Neural crest cell (in vitro differentiated cells): ENCODE measurements around the gene SLC2A10. TPM values are rescaled to one million over a fixed set of nuclear protein-coding genes. Genes with fewer than 3 reads are reported as not detected.
A peak's percentile ranks its signal among the peaks of the same experiment; 100 is the strongest.

Experiments used
- DNase-seq: peaks from one replicate; pipeline ENCODE4 v3.0.0; 2021; ENCODE audit warnings: low read depth, mixed read lengths, low spot score
- H3K27ac Mint-ChIP-seq: one replicate; pipeline ENCODE4 v1.8.0; 2021; ENCODE audit warnings: mild to moderate bottlenecking, mixed read lengths; ENCODE audit not compliant: unreplicated experiment
- H3K27me3 Mint-ChIP-seq: 2 replicates; pipeline ENCODE4 v1.8.0; 2021; ENCODE audit warnings: low read depth, mild to moderate bottlenecking, mixed read lengths
- H3K36me3 Mint-ChIP-seq: 2 replicates; pipeline ENCODE4 v1.8.0; 2021; ENCODE audit warnings: low read depth, mild to moderate bottlenecking, mixed read lengths
- H3K4me1 Mint-ChIP-seq: 2 replicates; pipeline ENCODE4 v1.8.0; 2021; ENCODE audit warnings: mixed read lengths
- H3K4me3 Mint-ChIP-seq: one replicate; pipeline ENCODE4 v1.8.0; 2021; ENCODE audit warnings: mild to moderate bottlenecking, mixed read lengths
- H3K9me3 Mint-ChIP-seq: 2 replicates; pipeline ENCODE4 v1.8.0; 2021; ENCODE audit warnings: mixed read lengths
- CTCF ChIP-seq: fragments of 200-600 bp; sonication (generic); conservative IDR thresholded peaks from 2 replicates; pipeline ENCODE4 v1.5.0; 2021; ENCODE audit warnings: antibody characterized with exemption, mild to moderate bottlenecking
- total RNA-seq: library from RNA; stranded (reverse); gene quantifications from 2 replicates; pipeline ENCODE4 v1.2.1, GENCODE V29; 2021

SLC2A10 gene
- total RNA-seq, 1 donor from 2014 or later, result 12.7 TPM

GRCh38 chr20:46678516-46678915, 30.9 kb upstream of the SLC2A10 start:
- Mint-ChIP-seq H3K36me3 (peaks cover under 1% of the 10 kb centered on the region), H3K9me3 (peaks cover under 1% of the 10 kb centered on the region), H3K4me3 (no peak overlapping the region), H3K27me3 (no peaks in the 10 kb centered on the region), H3K27ac (peak overlapping the region; percentile 35), H3K4me1 (peaks cover 33% of the 10 kb centered on the region)
- DNase-seq, result no peak
- no peak for TF ChIP-seq CTCF

GRCh38 chr20:46680684-46681031, 28.8 kb upstream of the SLC2A10 start:
- peaks cover 4% of the 10 kb centered on the region for H3K36me3 Mint-ChIP-seq

GRCh38 chr20:46681032-46681854, 28.2 kb upstream of the SLC2A10 start:
- TF ChIP-seq CTCF, result peak; percentile 85
- H3K4me1 Mint-ChIP-seq, result peaks cover 33% of the 10 kb centered on the region
- peak; percentile 72 for DNase-seq
- H3K9me3 Mint-ChIP-seq, result no peaks in the 10 kb centered on the region
- H3K27ac Mint-ChIP-seq, result no peak overlapping the region
- H3K27me3 Mint-ChIP-seq, result no peaks in the 10 kb centered on the region
- peak overlapping the region; percentile 70 for H3K4me3 Mint-ChIP-seq
- peaks cover 7% of the 10 kb centered on the region for H3K36me3 Mint-ChIP-seq

More at GRCh38 chr20:46680684-46681031, 28.8 kb upstream of the SLC2A10 start:
- peaks cover 33% of the 10 kb centered on the region for H3K4me1 Mint-ChIP-seq
- no peak overlapping the region for H3K27ac Mint-ChIP-seq
- no peaks in the 10 kb centered on the region for H3K9me3 Mint-ChIP-seq
- no peak overlapping the region for H3K4me3 Mint-ChIP-seq
- TF ChIP-seq CTCF, result no peak
- no peaks in the 10 kb centered on the region for H3K27me3 Mint-ChIP-seq
- DNase-seq, result no peak

- Mint-ChIP-seq H3K27ac (no peak overlapping the region), H3K27me3 (no peaks in the 10 kb centered on the region), H3K4me3 (peak overlapping the region; percentile 70), H3K9me3 (no peaks in the 10 kb centered on the region), H3K36me3 (peaks cover 10% of the 10 kb centered on the region), H3K4me1 (peaks cover 37% of the 10 kb centered on the region)
- DNase-seq, result no peak
- TF ChIP-seq CTCF, result no peak
Measured at GRCh38 chr20:46682063-46682821, 27.2 kb upstream of the SLC2A10 start.

GRCh38 chr20:46683011-46683667, 26.3 kb upstream of the SLC2A10 start:
- Mint-ChIP-seq H3K27me3 (no peaks in the 10 kb centered on the region), H3K9me3 (no peaks in the 10 kb centered on the region), H3K4me1 (peaks cover 46% of the 10 kb centered on the region), H3K27ac (no peak overlapping the region), H3K4me3 (peak overlapping the region; percentile 73), H3K36me3 (peaks cover 10% of the 10 kb centered on the region)
- TF ChIP-seq CTCF, result no peak
- no peak for DNase-seq
